GM11168 (cell line): Measurements from ENCODE around the gene KCNAB1.
"Not testable (repeated sequence)": the region's sequence is repeated elsewhere in the genome, so short reads cannot be mapped to it uniquely, and the experiment has no call there.

Source experiments
- in situ Hi-C: fragments of 300-500 bp; cut with MboI; formaldehyde crosslinking; loops from one replicate; pipeline ENCODE4 v1.12.0; 2022; ENCODE audit warnings: low sequenced_read_pairs; ENCODE audit not compliant: unreplicated experiment

The KCNAB1 gene

DNA sequence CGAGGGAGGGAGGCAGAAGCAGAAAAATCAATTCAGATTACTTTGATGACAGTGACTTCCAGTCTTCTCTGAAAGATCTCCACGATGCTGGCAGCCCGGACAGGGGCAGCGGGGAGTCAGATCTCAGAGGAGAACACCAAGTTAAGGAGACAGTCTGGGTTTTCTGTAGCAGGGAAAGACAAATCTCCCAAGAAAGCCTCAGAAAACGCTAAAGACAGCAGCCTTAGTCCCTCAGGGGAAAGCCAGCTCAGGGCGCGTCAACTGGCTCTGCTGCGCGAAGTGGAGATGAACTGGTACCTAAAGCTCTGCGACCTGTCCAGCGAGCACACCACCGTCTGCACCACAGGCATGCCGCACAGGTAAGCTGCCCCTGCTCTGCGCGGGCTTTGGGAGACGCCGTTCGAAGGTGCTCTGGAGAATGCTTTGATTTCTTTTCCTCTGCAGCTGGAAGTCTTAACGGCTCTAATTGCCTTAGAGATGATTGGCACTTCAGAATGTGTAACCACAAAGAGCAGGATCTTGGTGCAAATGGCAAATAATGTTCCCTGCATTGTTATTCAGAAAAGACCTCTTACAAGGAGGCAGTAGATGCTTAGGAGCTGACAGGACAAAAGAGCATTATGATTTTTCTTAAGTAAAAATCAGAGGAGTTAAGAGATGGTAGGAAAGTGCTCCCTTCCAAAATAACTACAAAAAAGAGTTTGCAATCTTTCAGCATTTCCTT, at the start of gene KCNAB1:
Gene KCNAB1 (plus strand): TSS at position 51 of the 724 bp plus-strand sequence.
- in situ Hi-C loops, result no loop called here

DNA sequence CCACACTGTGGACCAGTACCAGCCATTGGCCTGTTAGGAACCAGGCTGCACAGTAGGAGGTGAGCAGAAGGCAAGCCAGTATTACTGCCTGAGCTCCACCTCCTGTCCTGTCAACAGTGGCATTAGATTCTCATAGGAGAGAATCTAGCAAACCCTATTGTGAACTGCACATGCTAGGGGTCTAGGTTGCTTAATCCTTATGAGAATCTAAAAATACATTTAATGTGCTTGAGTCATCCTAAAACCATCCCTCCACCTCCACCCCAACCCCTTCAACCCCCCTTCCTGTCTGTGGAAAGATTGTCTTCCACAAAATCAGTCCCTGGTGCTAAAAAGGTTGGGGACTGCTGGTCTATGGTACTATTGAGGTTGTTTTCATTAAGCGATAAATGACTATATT, 49.3 kb upstream of the KCNAB1 start:
- in situ Hi-C loops, result no loop called here

DNA sequence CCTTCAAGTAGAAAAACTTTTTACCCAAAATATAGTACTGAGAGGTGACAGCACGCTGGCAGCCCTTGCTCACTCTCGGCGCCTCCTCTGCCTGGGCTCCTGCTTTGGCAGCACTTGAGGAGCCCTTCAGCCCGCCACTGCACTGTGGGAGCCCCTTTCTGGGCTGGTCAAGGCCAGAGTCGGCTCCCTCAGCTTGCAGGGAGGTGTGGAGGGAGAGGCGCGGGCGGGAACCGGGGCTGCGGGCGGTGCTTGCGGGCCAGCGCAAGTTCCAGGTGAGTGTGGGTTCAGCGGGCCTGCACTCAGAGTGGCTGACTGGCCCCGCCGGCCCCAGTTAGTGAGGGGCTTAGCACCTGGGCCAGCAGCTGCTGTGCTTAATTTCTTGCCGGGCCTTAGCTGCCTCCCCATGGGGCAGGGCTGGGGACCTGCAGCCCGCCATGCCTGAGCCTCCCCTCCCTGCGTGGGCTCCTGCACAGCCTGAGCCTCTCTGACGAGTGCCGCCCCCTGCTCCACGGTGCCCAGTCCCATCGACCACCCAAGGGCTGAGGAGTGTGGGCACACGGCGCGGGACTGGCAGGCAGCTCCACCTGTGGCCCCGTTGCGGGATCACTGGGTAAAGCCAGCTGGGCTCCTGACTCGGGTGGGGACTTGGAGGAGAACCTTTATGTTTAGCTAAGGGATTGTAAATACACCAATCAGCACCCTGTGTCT, 47.3 kb upstream of the KCNAB1 start:
- in situ Hi-C loops, result not testable (repeated sequence)

DNA sequence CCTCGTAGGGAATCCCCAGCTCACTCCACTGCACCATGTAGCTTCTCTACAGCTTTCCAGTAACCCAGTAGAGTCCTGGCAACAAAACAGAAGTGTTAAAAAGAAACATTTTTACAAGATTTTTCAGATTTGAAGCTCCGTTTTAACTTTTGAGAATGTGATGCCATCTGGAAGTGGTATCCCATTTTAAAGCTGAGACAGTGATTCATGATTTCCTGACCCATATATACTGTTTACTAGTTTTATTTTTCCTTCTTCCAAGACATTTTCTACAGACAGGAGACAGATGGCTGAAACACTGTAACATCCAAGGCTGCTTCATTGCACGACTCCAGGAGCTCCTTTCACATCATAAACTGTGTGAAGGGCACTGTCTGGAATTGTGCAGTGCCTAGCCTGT, 30.3 kb upstream of the KCNAB1 start:
- in situ Hi-C loops, result no loop called here

DNA sequence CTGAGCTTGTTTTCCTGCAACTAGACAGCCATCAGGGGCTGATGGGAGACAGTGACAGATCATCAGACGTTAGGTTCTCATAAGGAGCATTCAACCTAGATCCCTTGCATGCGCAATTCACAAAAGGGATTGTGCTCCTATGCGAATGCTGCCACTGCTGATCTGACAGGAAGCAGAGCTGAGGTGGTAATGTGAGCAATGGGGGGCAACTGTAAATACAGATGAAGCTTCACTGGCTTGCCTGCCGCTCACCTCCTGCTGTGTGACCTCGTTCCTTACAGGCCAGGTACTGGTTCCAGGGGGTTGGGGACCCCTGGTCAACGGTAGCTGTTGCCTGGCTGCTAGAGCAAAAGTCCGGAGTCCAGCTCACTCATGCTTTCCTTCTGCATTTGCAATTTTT, 26.4 kb upstream of the KCNAB1 start:
- in situ Hi-C loops, result no loop called here

DNA sequence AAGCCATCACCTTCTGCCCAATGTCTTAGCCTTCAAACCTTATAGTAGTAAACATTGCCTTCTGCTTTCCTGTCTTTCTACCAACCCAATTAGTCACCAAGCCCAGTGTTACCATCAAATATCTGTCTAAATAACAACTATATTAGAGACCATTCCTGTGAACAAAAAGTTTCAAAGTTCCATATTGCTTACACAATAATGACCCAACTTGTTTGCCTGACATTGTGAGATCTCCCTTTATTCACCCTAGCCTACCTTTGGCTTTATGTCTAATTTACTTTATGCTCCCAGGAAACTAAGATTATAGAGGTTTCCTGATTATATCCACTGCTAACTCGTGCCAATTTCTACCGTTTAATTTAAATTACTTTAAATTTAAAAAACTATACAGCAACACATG, 26.0 kb upstream of the KCNAB1 start:
- in situ Hi-C loops, result no loop called here

DNA sequence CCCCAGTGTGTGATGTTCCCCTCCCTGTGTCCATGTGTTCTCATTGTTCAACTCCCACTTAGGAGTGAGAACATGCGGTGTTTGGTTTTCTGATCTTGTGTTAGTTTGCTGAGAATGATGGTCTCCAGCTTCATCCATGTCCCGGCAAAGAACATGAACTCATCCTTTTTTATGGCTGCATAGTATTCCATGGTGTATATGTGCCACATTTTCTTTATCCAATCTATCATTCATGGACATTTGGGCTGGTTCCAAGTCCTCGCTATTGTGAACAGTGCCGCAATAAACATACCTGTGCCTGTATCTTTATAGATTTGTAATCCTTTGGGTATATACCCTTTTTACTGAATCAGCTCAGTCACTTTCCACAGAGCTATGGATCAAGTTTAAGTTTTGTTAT, 24.7 kb upstream of the KCNAB1 start:
- in situ Hi-C loops, result not testable (repeated sequence)

DNA sequence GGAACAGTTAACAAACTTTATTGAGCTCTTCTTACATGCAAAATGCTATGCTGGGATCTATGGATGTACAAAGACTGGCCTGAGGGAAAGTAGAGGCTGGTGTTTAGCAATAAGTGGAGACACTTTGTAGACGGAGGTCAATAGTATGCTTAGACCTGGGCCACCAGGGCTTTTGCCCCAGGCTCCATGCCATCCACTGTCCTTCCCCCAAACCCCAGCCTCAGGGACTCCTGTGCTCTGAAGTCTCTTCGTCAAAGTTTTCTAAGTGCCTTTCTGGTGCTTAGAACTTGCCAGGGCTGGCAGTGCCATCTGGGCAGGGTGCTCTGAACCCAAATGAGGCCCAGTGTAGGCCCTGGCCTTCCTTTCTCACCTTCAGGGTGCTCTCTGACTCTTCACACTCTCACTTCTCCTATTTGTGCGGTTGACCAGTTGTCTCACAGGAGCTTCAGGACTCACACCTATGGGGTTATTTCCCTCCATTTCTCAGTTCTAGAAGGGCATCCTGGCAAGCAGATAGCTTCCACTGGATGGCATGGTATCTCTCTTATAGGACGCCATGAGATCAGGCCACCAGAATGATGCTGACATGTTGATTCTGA, 21.8 kb upstream of the KCNAB1 start:
- in situ Hi-C loops, result no loop called here

DNA sequence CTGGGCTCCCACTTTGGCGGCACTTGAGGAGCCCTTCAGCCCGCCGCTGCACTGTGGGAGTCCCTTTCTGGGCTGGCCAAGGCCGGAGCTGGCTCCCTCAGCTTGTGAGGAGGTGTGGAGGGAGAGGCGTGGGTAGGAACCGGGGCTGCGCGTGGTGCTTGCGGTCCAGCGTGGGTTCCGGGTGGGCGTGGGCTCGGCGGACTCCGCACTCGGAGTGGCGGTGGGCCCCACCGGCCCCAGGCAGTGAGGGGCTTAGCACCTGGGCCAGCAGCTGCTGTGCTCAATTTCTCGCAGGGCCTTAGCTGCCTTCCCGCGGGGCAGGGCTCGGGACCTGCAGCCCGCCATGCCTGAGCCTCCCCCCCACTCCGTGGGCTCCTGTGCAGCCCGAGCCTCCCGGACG, 21.0 kb upstream of the KCNAB1 start:
- in situ Hi-C loops, result not testable (repeated sequence)

DNA sequence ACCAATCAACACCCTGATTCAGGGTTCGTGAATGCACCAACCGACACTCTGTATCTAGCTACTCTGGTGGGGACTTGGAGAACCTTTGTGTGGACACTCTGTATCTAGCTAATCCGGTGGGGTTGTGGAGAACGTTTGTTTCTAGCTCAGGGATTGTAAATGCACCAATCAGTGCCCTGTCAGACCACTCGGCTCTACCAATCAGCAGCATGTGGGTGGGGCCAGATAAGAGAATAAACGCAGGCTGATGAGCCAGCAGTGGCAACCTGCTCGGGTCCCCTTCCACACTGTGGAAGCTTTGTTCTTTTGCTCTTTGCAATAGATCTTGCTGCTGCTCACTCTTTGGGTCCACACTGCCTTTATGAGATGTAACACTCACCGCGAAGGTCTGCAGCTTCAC, 20.4 kb upstream of the KCNAB1 start:
- in situ Hi-C loops, result not testable (repeated sequence)

DNA sequence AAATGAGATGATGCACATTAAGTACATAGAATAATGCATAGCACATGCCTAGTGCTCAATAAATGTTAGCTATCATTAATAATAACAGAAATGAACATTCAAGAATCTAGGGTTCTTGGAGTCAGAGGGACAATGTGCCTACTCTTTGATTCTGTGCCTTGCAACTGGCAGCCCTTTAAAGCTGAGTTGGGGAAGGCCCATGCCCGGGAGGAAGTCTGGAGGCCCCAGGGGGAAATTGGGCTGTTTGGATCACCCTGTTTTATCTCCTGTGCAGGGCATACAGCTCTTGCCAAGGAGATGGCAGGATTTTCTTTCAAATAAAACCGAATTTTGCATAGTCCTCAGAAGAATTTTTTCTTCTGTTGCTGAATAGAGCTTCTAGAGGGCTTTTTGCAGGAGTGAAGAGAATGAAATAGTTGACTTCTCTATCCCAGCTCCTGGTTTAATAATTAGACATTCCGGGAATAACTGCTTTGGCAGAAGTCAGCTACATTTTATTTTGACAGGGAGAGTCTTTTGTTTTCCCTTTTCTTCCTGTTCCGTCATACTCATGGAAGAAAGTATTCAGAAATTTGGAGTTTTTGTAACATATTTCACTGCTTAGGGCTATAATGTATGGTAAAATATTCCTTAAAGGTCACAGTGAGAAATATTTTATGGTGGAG, 18.0 kb upstream of the KCNAB1 start:
- in situ Hi-C loops, result no loop called here

DNA sequence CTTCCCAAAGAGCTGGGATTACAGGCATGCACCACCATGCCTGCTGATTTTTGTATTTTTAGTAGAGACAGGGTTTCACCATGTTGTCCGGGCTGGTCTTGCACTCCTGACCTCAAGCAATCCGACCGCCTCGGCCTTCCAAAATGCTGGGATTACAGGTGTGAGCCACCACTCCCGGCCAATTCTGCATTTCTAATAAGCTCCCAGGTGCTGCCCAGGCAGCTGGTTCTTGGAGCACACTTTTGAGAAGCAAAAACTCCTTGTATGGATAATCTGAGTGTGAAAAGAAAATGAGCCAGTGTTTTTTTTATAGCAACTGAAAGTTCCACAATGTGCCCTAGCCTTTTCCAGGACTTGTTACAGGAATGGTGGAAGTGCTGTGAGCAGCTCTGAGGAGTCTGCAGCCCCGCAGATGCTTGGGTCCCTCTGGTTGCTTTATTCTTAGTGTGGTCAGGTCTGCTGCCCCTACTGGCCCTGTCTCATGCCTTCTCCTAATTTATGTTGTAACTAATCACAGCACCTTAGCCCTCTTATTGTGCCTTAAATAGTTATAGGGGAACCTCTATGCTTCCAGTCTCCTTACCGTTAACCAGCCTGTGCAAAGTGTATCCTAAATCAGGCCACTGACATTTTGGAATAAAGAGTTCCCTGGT, 13.5 kb upstream of the KCNAB1 start:
- in situ Hi-C loops, result no loop called here

DNA sequence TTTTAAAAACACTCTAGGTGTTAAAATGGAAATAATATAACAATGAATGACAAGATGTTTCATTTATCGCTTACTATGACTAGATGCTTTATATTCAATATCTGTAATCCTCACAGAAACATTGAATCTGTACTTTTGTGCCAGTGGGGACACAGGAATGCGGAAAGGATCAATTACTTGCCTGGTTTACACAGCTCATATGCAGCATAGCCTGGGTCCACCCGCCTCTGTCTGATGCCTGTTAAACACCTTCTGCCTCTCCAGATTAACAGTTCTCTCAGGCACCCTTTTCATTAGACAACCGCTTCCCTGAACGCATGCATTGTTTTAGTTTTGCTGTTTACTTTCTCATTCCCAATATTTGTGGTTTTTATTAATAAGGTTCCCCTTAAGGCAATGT, 12.9 kb upstream of the KCNAB1 start:
- in situ Hi-C loops, result no loop called here

DNA sequence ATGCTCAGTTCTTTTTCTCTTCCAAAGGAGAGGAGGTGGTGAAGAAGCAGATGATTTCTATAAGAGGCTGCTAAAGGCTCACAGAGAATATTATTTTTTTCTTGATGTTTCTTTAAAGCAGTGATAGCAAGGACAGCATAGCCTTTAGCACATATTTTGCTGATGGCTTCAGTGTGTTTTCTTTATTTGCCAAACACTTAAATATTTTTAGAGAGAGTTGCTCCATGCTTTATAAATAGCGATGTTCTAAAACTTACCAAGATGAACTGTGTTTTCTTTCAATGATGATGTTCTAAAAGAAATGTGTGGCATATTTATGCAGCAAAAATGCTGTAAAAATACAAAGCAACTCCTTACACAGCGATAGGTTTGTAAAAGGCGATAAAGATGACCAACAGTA, 11.8 kb upstream of the KCNAB1 start:
- in situ Hi-C loops, result no loop called here

DNA sequence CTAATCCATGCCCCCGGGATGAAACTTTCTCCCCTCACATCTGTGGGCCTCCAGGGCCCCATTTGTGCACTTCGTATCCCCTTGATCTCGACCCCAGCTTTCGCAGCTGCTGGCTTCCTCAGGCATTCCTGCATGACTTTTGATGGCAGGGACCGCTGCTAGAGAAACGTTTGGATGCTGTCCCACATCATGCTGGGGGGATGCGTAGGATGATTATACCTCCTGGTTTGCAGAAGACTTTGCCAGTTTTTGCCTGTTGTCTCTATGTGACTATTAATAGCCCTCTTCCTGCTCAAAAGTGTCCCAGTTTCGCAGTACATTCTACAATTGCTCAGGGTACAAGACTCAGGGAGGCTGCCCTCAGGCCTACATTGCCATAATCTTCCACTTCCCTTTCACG, 10.4 kb upstream of the KCNAB1 start:
- in situ Hi-C loops, result no loop called here

DNA sequence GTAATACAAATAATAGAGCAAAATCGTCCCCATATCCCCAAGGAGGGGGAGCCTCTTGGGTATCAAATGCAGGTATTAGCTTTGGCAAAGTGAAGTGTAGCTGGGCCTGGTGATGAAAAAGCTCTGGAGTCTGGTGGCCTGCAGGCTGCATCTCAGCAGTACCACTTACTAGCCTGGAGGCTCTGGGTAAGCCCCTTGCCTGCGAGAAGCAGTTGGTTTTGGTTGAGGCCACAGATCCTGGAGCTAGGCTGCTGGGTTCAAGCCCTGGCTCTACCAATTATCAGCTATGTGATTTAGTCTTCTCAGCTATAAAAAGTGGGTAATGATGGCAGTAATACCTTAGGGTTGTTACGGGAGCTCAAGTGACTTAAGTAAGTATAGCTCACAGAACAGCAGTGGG, 6.1 kb downstream of the KCNAB1 start:
- in situ Hi-C loops, result no loop called here

DNA sequence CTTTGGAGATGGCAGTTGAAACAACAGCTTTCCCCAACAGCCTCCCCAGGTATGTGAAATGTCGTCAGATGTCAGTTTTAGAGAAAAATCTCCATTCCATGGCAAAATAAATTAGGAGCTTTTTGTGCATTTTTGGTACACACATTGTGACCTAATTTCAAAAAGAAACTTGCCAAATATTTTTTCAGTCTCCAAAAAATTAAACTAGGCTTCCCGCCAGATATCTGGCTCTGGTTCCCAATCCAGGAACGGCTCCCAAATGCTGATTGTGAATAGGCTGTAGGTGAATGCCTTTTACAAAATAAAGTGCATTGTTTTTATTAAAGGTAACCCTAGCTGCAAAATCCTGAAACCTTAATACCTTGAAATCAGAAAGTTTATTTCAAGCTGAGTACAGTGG, 10.9 kb downstream of the KCNAB1 start:
- in situ Hi-C loops, result no loop called here

DNA sequence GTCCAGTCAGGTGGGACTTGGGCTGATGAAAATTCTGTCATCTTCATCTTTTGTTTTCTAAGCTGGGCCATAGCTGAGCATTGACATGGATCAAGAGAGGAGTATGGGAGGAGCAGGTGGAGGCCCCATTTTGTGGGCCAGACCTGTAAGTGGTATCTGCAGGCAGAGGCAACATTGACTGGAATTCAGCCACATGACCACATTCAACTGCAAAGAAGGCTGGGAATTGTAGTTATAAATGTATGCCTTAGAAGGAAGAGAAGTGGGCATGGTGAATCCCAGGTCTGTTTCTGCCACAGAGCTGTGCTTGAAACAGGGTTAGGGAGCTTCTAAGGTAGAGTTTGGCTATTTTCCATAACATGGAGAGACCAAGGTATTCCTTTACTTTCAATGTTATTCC, 11.4 kb downstream of the KCNAB1 start:
- in situ Hi-C loops, result no loop called here

DNA sequence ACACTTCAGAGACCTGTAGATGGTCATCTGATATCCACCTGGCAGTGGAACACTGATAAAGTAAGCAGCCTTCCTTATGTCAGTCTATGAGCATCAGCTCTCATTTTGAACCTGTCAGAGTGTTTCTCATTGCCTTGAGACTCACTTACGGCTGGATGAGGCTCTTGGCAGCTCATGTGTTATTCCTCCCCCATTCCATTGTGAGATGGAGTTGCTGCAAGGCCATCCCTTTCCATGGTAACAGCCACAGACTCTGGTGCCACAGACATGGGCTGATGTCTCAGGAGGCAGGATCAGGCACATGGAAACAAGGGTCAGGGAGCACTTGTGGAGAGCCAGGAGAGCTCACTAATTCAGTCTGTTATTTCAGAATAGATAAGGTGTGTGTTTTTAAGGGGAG, 11.9 kb downstream of the KCNAB1 start:
- in situ Hi-C loops, result no loop called here

DNA sequence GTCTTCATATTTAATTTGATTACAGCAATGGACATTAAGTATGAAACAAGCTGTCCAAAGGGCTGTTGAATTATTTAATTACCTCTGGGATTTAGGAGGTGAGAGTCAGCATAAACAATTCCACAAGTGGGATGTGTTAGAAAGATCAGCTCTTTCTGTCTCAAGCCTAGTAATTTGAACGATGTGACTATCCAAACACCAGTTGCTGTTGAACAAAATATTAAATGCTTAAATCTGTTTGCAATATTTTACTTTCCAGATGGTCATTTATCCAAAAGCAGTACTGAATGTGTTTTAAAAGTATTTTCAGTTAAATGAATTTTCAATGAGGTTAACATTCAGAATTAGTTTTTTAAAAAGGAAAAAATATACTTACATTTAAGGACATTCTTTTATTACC, 12.7 kb downstream of the KCNAB1 start:
- in situ Hi-C loops, result no loop called here
